ENCODE measurements around the gene FAM13B.

GRCh38 chr5:138068742-138069600 lies 36.1 kb upstream of the FAM13B start:
- no peak for TF ChIP-seq EZH2 (IDR thresholded peaks at IDR 0.05)
- no peak for TF ChIP-seq POLR2AphosphoS5 (IDR thresholded peaks at IDR 0.05; ENCODE audit: borderline replicate concordance, low read depth, low read length)
